ENCODE data around the gene FZR1.

DNA sequence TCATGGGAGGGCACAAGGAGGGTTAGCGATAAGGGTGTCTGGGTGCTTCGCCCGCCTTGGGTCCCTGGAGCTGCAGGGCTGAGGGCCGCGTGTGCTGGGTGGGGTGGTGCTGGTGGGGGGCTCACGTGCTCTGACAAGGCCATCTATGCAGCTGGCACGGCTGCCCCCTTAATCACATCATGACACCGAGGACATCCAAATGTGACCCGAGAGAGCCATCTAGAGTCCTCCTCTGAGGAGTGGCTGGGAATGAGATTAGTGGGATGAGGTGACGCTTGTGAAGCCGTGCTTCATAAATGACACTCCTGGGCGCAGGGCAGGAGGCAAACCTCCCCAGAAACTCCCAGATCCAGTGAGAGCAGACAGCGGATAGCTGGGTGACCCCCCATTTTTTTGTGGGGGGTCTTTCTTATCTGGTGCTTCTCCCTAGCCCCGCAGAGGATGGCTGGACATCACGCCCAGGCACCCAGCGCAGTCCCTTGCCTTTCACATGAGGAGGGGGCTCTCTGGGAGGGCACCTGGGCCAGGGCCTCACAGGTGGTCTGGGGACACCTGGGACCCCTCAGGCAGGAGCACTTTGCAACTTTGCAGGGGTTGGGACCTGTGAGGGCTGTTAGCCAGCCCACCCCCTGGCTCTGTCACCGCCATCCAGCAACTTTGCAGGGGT, 6.6 kb downstream of the FZR1 start:
- no peak for TF ChIP-seq POLR2AphosphoS5 (IDR thresholded peaks at IDR 0.05)
- TF ChIP-seq, protein P1, sequence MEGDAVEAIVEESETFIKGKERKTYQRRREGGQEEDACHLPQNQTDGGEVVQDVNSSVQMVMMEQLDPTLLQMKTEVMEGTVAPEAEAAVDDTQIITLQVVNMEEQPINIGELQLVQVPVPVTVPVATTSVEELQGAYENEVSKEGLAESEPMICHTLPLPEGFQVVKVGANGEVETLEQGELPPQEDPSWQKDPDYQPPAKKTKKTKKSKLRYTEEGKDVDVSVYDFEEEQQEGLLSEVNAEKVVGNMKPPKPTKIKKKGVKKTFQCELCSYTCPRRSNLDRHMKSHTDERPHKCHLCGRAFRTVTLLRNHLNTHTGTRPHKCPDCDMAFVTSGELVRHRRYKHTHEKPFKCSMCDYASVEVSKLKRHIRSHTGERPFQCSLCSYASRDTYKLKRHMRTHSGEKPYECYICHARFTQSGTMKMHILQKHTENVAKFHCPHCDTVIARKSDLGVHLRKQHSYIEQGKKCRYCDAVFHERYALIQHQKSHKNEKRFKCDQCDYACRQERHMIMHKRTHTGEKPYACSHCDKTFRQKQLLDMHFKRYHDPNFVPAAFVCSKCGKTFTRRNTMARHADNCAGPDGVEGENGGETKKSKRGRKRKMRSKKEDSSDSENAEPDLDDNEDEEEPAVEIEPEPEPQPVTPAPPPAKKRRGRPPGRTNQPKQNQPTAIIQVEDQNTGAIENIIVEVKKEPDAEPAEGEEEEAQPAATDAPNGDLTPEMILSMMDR (IDR thresholded peaks at IDR 0.05), result no peak

Data from prostate gland (tissue), 2 donors.